Neural cell (in vitro differentiated cells): Measurements from ENCODE around the gene ADAM23.
A peak's percentile ranks its signal among the peaks of the same experiment; 100 is the strongest.

ENCODE experiments used
- CTCF ChIP-seq: fragments of 450-650 bp; IDR thresholded peaks from 2 replicates; pipeline ENCODE4 v1.5.1; 2014; ENCODE audit warnings: antibody characterized with exemption, mild to moderate bottlenecking, moderate library complexity; ENCODE audit not compliant: poor library complexity, severe bottlenecking
- EP300 ChIP-seq: fragments of 450-650 bp; conservative IDR thresholded peaks from 2 replicates; pipeline ENCODE4 v1.6.1; 2014; ENCODE audit warnings: antibody characterized with exemption, mild to moderate bottlenecking, moderate library complexity; ENCODE audit not compliant: poor library complexity, severe bottlenecking
- EZH2 ChIP-seq: fragments of 200-600, 300-800 bp; shearing (Covaris generic), sonication (generic); IDR thresholded peaks from 2 replicates; pipeline ENCODE4 v1.6.1; 2014; ENCODE audit warnings: antibody characterized with exemption, low read length, borderline replicate concordance, mild to moderate bottlenecking; ENCODE audit not compliant: insufficient read depth, poor library complexity, severe bottlenecking
- MXI1 ChIP-seq: fragments of 450-650 bp; conservative IDR thresholded peaks from 2 replicates; pipeline ENCODE4 v1.6.1; 2014; ENCODE audit warnings: antibody characterized with exemption, mild to moderate bottlenecking; ENCODE audit not compliant: poor library complexity, severe bottlenecking
- POLR2AphosphoS5 ChIP-seq: IDR thresholded peaks from 2 replicates; pipeline ENCODE4 v1.6.1; 2012
- RAD21 ChIP-seq: fragments of 450-650 bp; conservative IDR thresholded peaks from 2 replicates; pipeline ENCODE4 v1.6.1; 2014; ENCODE audit warnings: antibody characterized with exemption, mild to moderate bottlenecking, moderate library complexity
- REST ChIP-seq: IDR thresholded peaks from 2 replicates; pipeline ENCODE4 v1.6.1; 2012; ENCODE audit warnings: borderline replicate concordance
- SMC3 ChIP-seq: fragments of 450-650 bp; conservative IDR thresholded peaks from 2 replicates; pipeline ENCODE4 v1.6.1; 2014; ENCODE audit warnings: antibody characterized with exemption, mild to moderate bottlenecking, moderate library complexity; ENCODE audit not compliant: poor library complexity
- TAF1 ChIP-seq: IDR thresholded peaks from 2 replicates; pipeline ENCODE4 v1.6.1; 2012; ENCODE audit warnings: low read depth

- TF ChIP-seq EP300, result no peak
- no peak for TF ChIP-seq CTCF
- no peak for TF ChIP-seq EZH2
- TF ChIP-seq MXI1, result no peak
- TF ChIP-seq TAF1, result no peak
- no peak for TF ChIP-seq RAD21
- peak; percentile 81 for TF ChIP-seq REST
- TF ChIP-seq POLR2AphosphoS5, result no peak
- TF ChIP-seq SMC3, result no peak
These were observed 199.0 kb downstream of the ADAM23 start, which contains the start of gene FAM237A for GRCh38 chr2:206642075-206643025.
